ENCODE measurements around the gene POU3F1.

POU3F1 gene

DNA sequence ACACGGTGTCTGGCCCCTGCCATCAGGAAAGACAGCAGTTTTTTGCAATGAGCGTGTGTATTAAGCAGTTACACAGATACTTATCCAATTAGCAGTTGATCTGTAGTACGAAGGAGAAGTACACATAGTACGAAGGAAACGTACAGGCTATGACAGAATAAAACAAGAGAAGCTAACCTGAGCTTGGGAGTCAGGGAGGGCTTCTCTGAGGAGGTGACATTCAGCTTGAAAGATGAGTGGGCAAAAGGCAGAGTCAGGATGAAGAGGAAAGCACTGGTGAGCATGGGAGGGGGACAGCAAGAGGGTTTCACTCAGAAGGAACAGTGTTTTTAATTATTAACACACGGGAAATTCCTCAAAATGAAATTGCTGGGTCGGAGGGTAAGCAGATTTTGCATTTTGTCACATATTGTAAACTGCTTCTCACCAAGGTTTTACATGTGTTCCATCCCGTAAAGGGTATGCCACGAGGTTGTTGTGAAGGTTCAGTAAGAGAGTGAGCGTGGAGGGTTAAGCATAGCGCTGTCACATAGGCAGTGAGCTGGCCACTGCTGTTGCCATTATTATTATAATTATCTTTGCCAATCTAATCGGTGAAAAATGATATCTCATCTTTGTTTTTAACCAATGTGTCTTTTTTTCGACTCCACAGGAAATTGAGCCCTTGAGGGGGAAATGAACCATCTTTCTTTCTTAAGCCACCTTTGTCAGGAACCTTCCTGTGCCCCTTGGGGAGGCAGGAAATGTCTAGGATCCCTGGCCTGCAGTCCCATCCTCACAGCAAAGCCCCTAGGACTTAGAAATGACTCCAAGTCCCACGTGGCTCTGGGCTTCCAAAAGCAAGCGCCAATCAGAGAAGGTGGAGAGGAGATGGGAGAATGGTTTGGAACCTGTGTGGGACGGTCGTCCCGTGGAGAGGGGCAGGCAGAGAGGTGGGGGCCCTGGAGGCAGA is 47.3 kb upstream of the POU3F1 start:
- Histone ChIP-seq H3K4me2 (ENCODE audit: low read length) (no peak overlapping the region), H3K79me2 (ENCODE audit: control insufficient read depth, low read length) (no peaks in the 10 kb centered on the region)
- no peak for TF ChIP-seq EZH2phosphoT487 (IDR thresholded peaks at IDR 0.05; ENCODE audit: borderline replicate concordance, low read length)

GRCh38 chr1:38092256-38092655 is 45.7 kb upstream of the POU3F1 start:
- peaks cover 26% of the 10 kb centered on the region for H3K27me3 ChIP-seq (ENCODE audit: control insufficient read depth, low read length)
- H3K27ac ChIP-seq (ENCODE audit: low read depth, low read length) = no peak overlapping the region
- TF ChIP-seq CTCF (IDR thresholded peaks at IDR 0.05; ENCODE audit: low read depth, low read length, poor library complexity, severe bottlenecking) (no peak), EZH2phosphoT487 (IDR thresholded peaks at IDR 0.05; ENCODE audit: borderline replicate concordance, low read length) (no peak)
- H3K9me2 ChIP-seq (replicated peaks; ENCODE audit: control insufficient read depth, low read length) = no peaks in the 10 kb centered on the region
- H3K79me2 ChIP-seq (ENCODE audit: control insufficient read depth, low read length) = no peaks in the 10 kb centered on the region
- H3F3A ChIP-seq (ENCODE audit: control insufficient read depth, insufficient read depth) = no peaks in the 10 kb centered on the region
- H3K9me3 ChIP-seq (ENCODE audit: control insufficient read depth, insufficient read depth, low read length) = no peaks in the 10 kb centered on the region
- no peaks in the 10 kb centered on the region for H3K36me3 ChIP-seq (ENCODE audit: control insufficient read depth, low read length)
- H4K20me1 ChIP-seq (ENCODE audit: control insufficient read depth, insufficient read depth, low read depth, low read length) = no peaks in the 10 kb centered on the region
- H3K4me2 ChIP-seq (ENCODE audit: low read length) = no peak overlapping the region
- no peaks in the 10 kb centered on the region for H3K4me1 ChIP-seq (ENCODE audit: control insufficient read depth, low read length)
- no peak overlapping the region for H3K4me3 ChIP-seq (ENCODE audit: low read length)

More for the DNA sequence above, 47.3 kb upstream of the POU3F1 start:
- Histone ChIP-seq H3K27me3 (ENCODE audit: control insufficient read depth, low read length) (peaks cover 26% of the 10 kb centered on the region), H3K9me2 (replicated peaks; ENCODE audit: control insufficient read depth, low read length) (no peaks in the 10 kb centered on the region), H3K9me3 (ENCODE audit: control insufficient read depth, insufficient read depth, low read length) (no peaks in the 10 kb centered on the region), H3K4me1 (ENCODE audit: control insufficient read depth, low read length) (no peaks in the 10 kb centered on the region), H3F3A (ENCODE audit: control insufficient read depth, insufficient read depth) (no peaks in the 10 kb centered on the region), H3K36me3 (ENCODE audit: control insufficient read depth, low read length) (no peaks in the 10 kb centered on the region), H4K20me1 (ENCODE audit: control insufficient read depth, insufficient read depth, low read depth, low read length) (no peaks in the 10 kb centered on the region), H3K27ac (ENCODE audit: low read depth, low read length) (no peak overlapping the region), H3K4me3 (ENCODE audit: low read length) (no peak overlapping the region)

GRCh38 chr1:38090796-38091195 is 44.2 kb upstream of the POU3F1 start:
- Histone ChIP-seq H3K4me3 (ENCODE audit: low read length) (no peak overlapping the region), H3K4me2 (ENCODE audit: low read length) (no peak overlapping the region), H3K27ac (ENCODE audit: low read depth, low read length) (no peak overlapping the region), H3K4me1 (ENCODE audit: control insufficient read depth, low read length) (no peaks in the 10 kb centered on the region), H4K20me1 (ENCODE audit: control insufficient read depth, insufficient read depth, low read depth, low read length) (no peaks in the 10 kb centered on the region), H3K36me3 (ENCODE audit: control insufficient read depth, low read length) (no peaks in the 10 kb centered on the region), H3K27me3 (ENCODE audit: control insufficient read depth, low read length) (peaks cover 26% of the 10 kb centered on the region), H3K79me2 (ENCODE audit: control insufficient read depth, low read length) (no peaks in the 10 kb centered on the region), H3F3A (ENCODE audit: control insufficient read depth, insufficient read depth) (no peaks in the 10 kb centered on the region), H3K9me2 (replicated peaks; ENCODE audit: control insufficient read depth, low read length) (no peaks in the 10 kb centered on the region), H3K9me3 (ENCODE audit: control insufficient read depth, insufficient read depth, low read length) (no peaks in the 10 kb centered on the region)
- no peak for TF ChIP-seq CTCF (IDR thresholded peaks at IDR 0.05; ENCODE audit: low read depth, low read length, poor library complexity, severe bottlenecking)
- TF ChIP-seq EZH2phosphoT487 (IDR thresholded peaks at IDR 0.05; ENCODE audit: borderline replicate concordance, low read length) = no peak

DNA sequence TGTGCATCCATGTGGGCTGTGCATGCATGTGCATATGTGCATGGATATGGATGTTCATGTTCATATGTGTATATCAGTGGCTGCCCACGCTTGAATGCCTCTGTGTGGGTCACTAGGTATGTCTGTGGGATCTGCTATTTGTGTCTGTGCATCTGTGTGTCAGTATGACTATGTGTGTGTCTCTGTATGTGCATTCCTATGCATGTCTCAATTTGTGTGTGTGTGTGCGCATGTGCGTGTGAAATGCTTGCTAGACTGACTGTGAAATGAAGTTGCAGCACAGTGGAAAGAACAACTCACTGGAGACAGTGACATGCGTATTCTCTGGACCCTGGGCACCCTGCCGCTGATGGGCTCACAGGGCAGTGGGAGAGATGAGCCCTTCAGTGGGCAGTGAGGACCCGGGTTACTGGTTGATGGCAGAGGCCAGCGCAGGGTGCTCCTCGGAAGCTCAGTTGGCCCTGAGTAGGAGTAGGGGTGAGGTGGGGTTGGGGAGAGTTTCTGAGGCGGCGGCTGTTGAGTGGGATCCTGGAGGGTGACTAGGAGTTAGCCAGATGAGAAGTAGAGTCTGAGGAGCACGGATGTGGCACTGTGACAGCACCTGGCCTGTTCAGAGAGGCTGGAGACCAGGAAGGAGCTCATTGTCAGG is 43.2 kb upstream of the POU3F1 start:
- Histone ChIP-seq H3K4me1 (ENCODE audit: control insufficient read depth, low read length) (no peaks in the 10 kb centered on the region), H3F3A (ENCODE audit: control insufficient read depth, insufficient read depth) (no peaks in the 10 kb centered on the region), H3K4me3 (ENCODE audit: low read length) (no peak overlapping the region), H3K9me2 (replicated peaks; ENCODE audit: control insufficient read depth, low read length) (no peaks in the 10 kb centered on the region), H3K4me2 (ENCODE audit: low read length) (no peak overlapping the region), H3K36me3 (ENCODE audit: control insufficient read depth, low read length) (no peaks in the 10 kb centered on the region), H3K27ac (ENCODE audit: low read depth, low read length) (no peak overlapping the region), H4K20me1 (ENCODE audit: control insufficient read depth, insufficient read depth, low read depth, low read length) (no peaks in the 10 kb centered on the region), H3K79me2 (ENCODE audit: control insufficient read depth, low read length) (no peaks in the 10 kb centered on the region), H3K27me3 (ENCODE audit: control insufficient read depth, low read length) (peaks cover 26% of the 10 kb centered on the region), H3K9me3 (ENCODE audit: control insufficient read depth, insufficient read depth, low read length) (no peaks in the 10 kb centered on the region)
- TF ChIP-seq EZH2phosphoT487 (IDR thresholded peaks at IDR 0.05; ENCODE audit: borderline replicate concordance, low read length) (no peak), CTCF (IDR thresholded peaks at IDR 0.05; ENCODE audit: low read depth, low read length, poor library complexity, severe bottlenecking) (no peak)
